ENCODE measurements around the gene PDZRN3.

PDZRN3 gene

GRCh38 chr3:73624821-73625665, at the start of gene PDZRN3:
Gene PDZRN3, minus strand, starts transcription at chr3:73624941.
- DNase-seq (ENCODE audit: low read depth) = peak; percentile 77

- DNase-seq (ENCODE audit: low read depth) = peak; percentile 28
Observed at GRCh38 chr3:73674280-73674679, 49.5 kb upstream of the PDZRN3 start.

- DNase-seq (ENCODE audit: low read depth) = peak; percentile 26
Observed at GRCh38 chr3:73669260-73669659, 44.5 kb upstream of the PDZRN3 start.

GRCh38 chr3:73668391-73668790, 43.6 kb upstream of the PDZRN3 start:
- no peak for DNase-seq (ENCODE audit: low read depth)

- no peak for DNase-seq (ENCODE audit: low read depth)
Observed at GRCh38 chr3:73667889-73668288, 43.1 kb upstream of the PDZRN3 start.

- no peak for DNase-seq (ENCODE audit: low read depth)
Observed at GRCh38 chr3:73665286-73665685, 40.5 kb upstream of the PDZRN3 start.

GRCh38 chr3:73664389-73664788, 39.6 kb upstream of the PDZRN3 start:
- no peak for DNase-seq (ENCODE audit: low read depth)

- no peak for DNase-seq (ENCODE audit: low read depth)
Observed at GRCh38 chr3:73663495-73663894, 38.8 kb upstream of the PDZRN3 start.

- no peak for DNase-seq (ENCODE audit: low read depth)
Observed at GRCh38 chr3:73661265-73661664, 36.5 kb upstream of the PDZRN3 start.

- DNase-seq (ENCODE audit: low read depth) = no peak
Observed at GRCh38 chr3:73658227-73658626, 33.5 kb upstream of the PDZRN3 start.

- no peak for DNase-seq (ENCODE audit: low read depth)
Observed at GRCh38 chr3:73657186-73657585, 32.4 kb upstream of the PDZRN3 start.

GRCh38 chr3:73656241-73656890, 31.6 kb upstream of the PDZRN3 start:
- peak; percentile 61 for DNase-seq (ENCODE audit: low read depth)

GRCh38 chr3:73655197-73655596, 30.5 kb upstream of the PDZRN3 start:
- DNase-seq (ENCODE audit: low read depth) = no peak

GRCh38 chr3:73653877-73654276, 29.1 kb upstream of the PDZRN3 start:
- DNase-seq (ENCODE audit: low read depth) = peak; percentile 56

GRCh38 chr3:73653351-73653750, 28.6 kb upstream of the PDZRN3 start:
- DNase-seq (ENCODE audit: low read depth) = no peak

GRCh38 chr3:73652896-73653295, 28.2 kb upstream of the PDZRN3 start:
- DNase-seq (ENCODE audit: low read depth) = no peak

- peak; percentile 68 for DNase-seq (ENCODE audit: low read depth)
Observed at GRCh38 chr3:73637042-73637441, 12.3 kb upstream of the PDZRN3 start.

GRCh38 chr3:73635254-73635653, 10.5 kb upstream of the PDZRN3 start:
- DNase-seq (ENCODE audit: low read depth) = no peak

GRCh38 chr3:73633916-73634344, 9.2 kb upstream of the PDZRN3 start:
- no peak for DNase-seq (ENCODE audit: low read depth)

GRCh38 chr3:73633453-73633852, 8.7 kb upstream of the PDZRN3 start:
- no peak for DNase-seq (ENCODE audit: low read depth)

GRCh38 chr3:73626106-73626505, 1.4 kb upstream of the PDZRN3 start:
- no peak for DNase-seq (ENCODE audit: low read depth)

- DNase-seq (ENCODE audit: low read depth) = peak; percentile 74
Observed at GRCh38 chr3:73624017-73624820, 522 bp downstream of the PDZRN3 start.

- DNase-seq (ENCODE audit: low read depth) = peak; percentile 61
Observed at GRCh38 chr3:73623346-73623745, 1.4 kb downstream of the PDZRN3 start.

All from fibroblast of gingiva (primary cell).